ENCODE data around the gene ZBTB20. TPM values are rescaled to one million over a fixed set of nuclear protein-coding genes. Genes with fewer than 3 reads are reported as not detected.
"Not testable (repeated sequence)": the region's sequence is repeated elsewhere in the genome, so short reads cannot be mapped to it uniquely, and the experiment has no call there.

ZBTB20 gene
- total RNA-seq, 1 experiment from 2014 or later, result 5.1 TPM

DNA sequence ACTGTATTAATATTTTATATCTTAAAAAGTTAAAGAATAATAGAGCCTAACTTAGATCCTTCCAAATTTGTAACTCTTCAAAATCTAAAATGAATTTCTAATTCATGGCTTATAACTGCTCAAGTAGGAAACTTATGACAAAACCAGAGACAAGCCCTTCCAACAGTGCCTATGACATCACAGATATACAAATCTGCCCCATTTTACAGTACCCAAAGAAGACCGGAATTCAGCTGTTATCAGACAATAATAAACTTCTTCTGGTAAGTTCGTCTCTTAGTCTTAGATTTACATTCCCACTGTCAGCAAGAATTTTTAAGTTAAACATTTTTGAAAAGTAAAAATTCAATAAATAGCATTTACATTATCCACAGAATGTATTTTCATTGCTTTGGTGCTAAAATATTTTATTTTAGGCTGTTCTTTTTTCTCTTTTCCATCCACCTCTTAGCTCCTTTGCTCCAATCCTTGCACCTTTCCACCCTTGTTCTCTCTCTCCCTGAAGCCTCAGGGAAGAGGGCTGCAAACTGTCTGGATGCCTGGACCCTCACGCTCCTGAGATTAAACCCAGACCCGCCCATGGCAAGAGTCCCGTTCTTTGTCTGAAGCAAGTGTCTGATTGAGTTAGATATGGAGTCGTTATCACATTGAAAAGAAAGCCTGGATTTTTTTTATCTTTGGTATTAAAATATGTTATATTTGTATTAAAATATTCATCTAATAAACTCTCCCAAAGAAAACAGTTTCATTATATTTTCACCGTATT, 312.7 kb downstream of the ZBTB20 start:
- no peak for DNase-seq (ENCODE audit: low spot score)

- no peak for DNase-seq (ENCODE audit: low spot score)
These were observed 315.2 kb downstream of the ZBTB20 start for GRCh38 chr3:114831861-114832260.

DNA sequence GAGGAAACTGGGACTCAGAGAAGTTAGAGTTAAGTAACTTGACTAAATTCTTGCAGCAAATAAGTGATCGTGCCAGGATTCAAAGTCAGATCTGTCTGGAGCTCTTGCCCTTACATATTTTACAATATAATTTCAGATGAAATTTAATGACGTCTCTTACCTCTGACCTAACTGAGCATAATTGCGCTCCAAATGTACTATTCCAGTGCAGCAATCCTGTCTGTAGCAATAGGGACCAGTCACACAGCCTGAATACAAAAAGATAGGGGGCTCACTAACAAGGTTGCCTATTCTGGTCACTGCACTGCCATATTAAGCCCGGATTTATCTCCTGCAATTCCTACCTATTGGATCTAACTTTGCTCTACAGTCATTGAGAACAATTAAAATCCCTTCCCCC, 316.4 kb downstream of the ZBTB20 start:
- no peak for DNase-seq (ENCODE audit: low spot score)

GRCh38 chr3:114829783-114830182, 317.3 kb downstream of the ZBTB20 start:
- DNase-seq (ENCODE audit: low spot score), result no peak

DNA sequence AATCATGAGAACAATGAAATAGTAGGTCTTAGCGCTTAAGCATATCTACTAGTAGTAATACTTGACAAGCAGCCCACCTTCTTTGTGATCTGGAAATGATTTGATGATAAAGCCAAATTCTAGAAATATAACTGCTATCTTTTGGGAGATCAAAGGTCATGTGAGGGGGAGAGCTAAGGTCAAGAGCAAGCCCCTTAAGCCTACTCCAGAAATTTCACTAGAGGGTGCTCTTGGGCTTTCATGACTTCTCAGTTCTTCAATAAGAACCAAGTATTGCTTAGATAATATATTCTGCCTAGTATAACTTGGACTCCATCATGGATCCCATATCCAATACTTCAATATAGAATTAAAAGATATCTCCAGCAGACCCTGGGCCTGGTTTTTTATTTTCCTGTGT, 319.6 kb downstream of the ZBTB20 start:
- DNase-seq (ENCODE audit: low spot score), result peak; percentile 32

- no peak for DNase-seq (ENCODE audit: low spot score)
These were observed 323.1 kb downstream of the ZBTB20 start for GRCh38 chr3:114824014-114824413.

- no peak for DNase-seq (ENCODE audit: low spot score)
These were observed 324.0 kb downstream of the ZBTB20 start for GRCh38 chr3:114823061-114823460.

GRCh38 chr3:114816052-114816451, 331.0 kb downstream of the ZBTB20 start:
- DNase-seq (ENCODE audit: low spot score), result no peak

- DNase-seq (ENCODE audit: low spot score), result not testable (repeated sequence)
These were observed 334.4 kb downstream of the ZBTB20 start for GRCh38 chr3:114812541-114813238.

GRCh38 chr3:114809668-114810413, 337.2 kb downstream of the ZBTB20 start:
- DNase-seq (ENCODE audit: low spot score), result peak; percentile 47

DNA sequence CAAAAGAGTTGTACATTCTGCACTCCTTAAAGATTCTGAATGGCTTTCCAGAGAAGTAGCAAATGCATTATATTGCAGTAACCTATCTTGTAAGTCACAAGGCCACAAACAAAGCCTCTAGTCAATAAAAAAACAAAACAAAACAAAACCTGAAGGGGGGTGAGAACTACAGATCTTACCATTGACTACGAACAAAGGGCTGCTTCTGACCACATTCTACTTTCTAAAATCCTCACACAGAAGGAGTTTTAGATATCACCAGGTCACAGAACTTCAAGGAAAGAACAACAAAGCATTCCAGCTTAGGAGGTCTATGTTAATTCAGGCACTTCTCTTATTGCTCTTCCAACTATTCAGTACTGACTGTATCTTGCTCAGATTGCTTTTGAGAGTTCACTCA, 343.0 kb downstream of the ZBTB20 start:
- no peak for DNase-seq (ENCODE audit: low spot score)

- DNase-seq (ENCODE audit: low spot score), result no peak
These were observed 343.9 kb downstream of the ZBTB20 start for GRCh38 chr3:114803042-114803695.

- DNase-seq (ENCODE audit: low spot score), result no peak
These were observed 346.6 kb downstream of the ZBTB20 start for GRCh38 chr3:114800272-114801031.

- DNase-seq (ENCODE audit: low spot score), result no peak
These were observed 347.3 kb downstream of the ZBTB20 start for GRCh38 chr3:114799816-114800215.

GRCh38 chr3:114796796-114797195, 350.3 kb downstream of the ZBTB20 start:
- DNase-seq (ENCODE audit: low spot score), result no peak

DNA sequence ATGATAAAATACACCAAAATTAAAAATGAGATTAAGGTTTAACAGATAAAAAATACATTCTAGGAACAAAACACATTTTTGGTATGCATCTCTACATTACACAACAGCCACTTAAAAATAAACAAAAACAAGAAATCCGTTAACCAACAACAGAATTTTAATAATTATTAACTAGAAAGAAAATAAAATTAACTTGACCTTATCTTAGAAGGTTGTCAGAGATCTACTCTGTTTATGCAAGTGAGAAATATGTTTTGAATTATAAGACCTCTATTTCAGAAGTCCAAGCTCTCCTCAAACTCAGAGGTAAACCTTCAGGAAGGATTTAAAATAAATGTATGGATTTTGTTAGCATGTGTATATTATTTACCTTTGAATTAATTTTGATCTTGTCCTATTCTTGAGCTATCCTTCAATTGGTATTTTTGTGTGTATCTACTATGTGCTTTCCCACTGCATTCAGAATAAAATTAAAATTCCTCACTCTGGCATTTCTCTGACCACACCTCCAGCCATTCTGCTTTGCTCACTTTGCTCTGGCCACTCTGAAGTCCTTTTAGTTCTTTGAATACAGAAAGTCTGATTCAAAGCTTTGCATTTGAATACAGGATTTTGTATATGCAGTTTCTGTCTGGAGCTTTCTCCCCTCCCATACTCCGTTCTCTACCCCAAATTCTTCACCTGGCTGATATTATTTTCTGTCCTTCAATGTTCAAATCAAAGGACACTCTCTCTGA, 352.0 kb downstream of the ZBTB20 start:
- DNase-seq (ENCODE audit: low spot score), result no peak

DNA sequence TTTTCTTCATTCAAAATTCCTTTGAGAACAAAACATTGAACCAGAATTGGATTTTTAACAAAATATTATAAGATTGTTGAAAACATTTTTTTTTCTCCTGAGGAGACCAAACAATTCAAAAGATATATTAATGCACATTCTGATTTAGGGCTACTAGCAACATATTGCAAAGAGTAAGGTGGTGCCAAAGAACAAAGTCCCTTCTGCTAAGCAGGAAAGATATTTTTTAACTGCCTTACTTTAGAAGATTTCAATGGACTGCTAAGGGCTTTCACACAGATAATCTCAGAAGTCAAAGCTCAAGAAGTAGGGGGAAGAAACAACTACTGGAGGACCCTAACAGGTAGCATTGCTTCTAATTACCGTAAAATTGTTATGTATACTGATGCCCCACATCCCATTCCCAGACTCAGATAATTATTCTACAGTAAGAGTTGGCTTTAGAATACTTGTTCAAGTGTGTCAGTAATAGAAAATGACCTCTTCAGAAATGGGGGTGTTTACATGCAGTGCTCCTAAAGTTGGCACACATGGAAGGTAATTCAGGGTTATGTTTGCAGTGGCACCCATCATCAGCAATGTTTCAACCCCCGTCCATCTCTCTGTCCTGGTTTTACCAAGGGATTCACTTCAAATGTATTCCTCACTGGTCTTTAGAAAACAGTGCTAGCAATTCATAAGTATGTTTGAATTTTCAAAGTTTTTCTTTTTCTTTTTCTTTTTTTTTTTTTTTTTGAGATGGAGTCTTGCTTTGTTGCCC, 354.7 kb downstream of the ZBTB20 start:
- DNase-seq (ENCODE audit: low spot score), result no peak

GRCh38 chr3:114790752-114791151, 356.3 kb downstream of the ZBTB20 start:
- DNase-seq (ENCODE audit: low spot score), result no peak

DNA sequence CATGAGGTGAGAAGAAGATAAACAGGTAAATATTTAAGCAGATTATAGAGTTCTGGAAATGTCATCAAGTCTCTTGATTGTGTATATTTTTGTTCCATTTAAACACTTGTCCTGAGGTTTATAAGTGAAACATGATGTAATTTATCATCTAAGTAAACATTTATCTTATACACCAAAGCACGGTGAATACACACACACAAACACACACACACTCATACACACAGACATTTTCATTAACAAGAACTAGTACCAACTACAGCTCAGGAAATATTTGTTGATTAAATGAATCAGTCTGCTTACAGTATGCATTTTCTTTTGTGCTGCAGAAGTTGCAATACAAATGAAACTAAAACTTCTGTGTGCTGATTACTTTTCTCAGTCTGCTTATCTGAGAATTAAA, 357.3 kb downstream of the ZBTB20 start:
- DNase-seq (ENCODE audit: low spot score), result no peak

GRCh38 chr3:114775395-114775794, 371.7 kb downstream of the ZBTB20 start:
- peak; percentile 27 for DNase-seq (ENCODE audit: low spot score)
